SJCRH30 (cell line): Measurements from ENCODE around the gene C5. TPM values are rescaled to one million over a fixed set of nuclear protein-coding genes. Genes with fewer than 3 reads are reported as not detected.
A peak's percentile ranks its signal among the peaks of the same experiment; 100 is the strongest.

Experiments used
- DNase-seq, 2 experiments: peaks; one replicate each; pipeline ENCODE4 v3.0.0-alpha.2; 2015 to 2020
- H3K27ac ChIP-seq: fragments of 250-450 bp; sonication (Bioruptor Pico); 2 replicates; pipeline ENCODE4 v1.5.1; 2020; ENCODE audit warnings: mild to moderate bottlenecking, moderate library complexity
- H3K27me3 ChIP-seq: fragments of 250-450 bp; sonication (Bioruptor Pico); 2 replicates; pipeline ENCODE4 v1.5.1; 2020; ENCODE audit warnings: mild to moderate bottlenecking, moderate library complexity
- H3K36me3 ChIP-seq: fragments of 250-450 bp; sonication (Bioruptor Pico); 2 replicates; pipeline ENCODE4 v1.5.1; 2020; ENCODE audit warnings: mild to moderate bottlenecking, moderate library complexity
- H3K4me1 ChIP-seq: fragments of 250-450 bp; sonication (Bioruptor Pico); 2 replicates; pipeline ENCODE4 v1.5.1; 2020; ENCODE audit warnings: mild to moderate bottlenecking, moderate library complexity
- H3K4me3 ChIP-seq: fragments of 250-450 bp; sonication (Bioruptor Pico); 2 replicates; pipeline ENCODE4 v1.5.1; 2020; ENCODE audit warnings: mild to moderate bottlenecking, moderate library complexity
- H3K9me3 ChIP-seq: fragments of 250-450 bp; sonication (Bioruptor Pico); replicated peaks from 2 replicates; pipeline ENCODE4 v1.5.1; 2020; ENCODE audit warnings: mild to moderate bottlenecking, moderate library complexity
- total RNA-seq: library from RNA; depleted of rRNA; stranded (reverse); fragments of >200 nt; shearing (Covaris generic); gene quantifications from 2 replicates; pipeline ENCODE4 v1.2.3, GENCODE V29; 2014

Gene C5
- total RNA-seq, 1 experiment from 2014 or later, result 2.6 TPM

DNA sequence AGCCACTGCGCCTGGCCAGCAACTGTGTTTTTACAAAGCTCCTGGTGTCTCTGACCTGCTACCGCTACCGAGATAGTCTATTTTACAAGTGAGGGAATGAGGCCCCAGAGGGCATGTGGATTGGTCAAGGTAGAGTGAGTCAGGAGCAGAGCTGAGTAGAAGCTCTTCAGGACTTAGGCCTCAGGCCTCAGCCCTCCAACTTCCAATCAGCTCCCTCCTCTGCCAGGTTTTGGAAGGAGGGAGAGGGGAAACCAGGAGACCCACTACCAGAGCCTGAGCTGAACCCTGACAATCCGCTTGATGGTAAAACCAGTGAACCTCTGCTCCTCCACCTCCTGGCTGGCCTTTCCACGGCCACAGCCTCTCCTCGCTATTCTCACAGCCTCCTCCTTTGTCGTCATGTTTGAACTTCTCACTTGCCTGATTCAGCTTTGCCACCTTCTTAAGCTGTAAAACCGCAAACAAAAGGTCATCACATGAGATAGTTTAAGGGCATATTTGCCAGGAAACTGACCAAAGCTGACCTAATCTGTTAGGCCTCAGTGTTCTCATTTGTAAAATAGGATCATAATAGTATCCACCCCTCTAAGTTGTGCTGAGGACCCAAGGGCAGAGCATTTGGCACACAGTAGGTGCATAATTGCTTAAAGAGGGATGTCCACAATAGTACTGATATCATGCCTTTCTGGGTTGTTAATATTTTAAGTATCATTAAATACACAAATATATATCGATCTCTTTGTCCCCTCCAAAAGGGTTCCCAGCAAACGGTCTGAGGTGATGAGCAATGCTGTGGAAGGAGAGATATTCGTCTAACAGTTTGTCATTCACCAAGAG lies 125.2 kb downstream of the C5 start:
- DNase-seq, result no peak
- Histone ChIP-seq H3K9me3 (no peaks in the 10 kb centered on the region), H3K36me3 (no peaks in the 10 kb centered on the region), H3K27me3 (no peaks in the 10 kb centered on the region), H3K4me3 (no peak overlapping the region), H3K27ac (no peak overlapping the region), H3K4me1 (peaks cover 20% of the 10 kb centered on the region)

DNA sequence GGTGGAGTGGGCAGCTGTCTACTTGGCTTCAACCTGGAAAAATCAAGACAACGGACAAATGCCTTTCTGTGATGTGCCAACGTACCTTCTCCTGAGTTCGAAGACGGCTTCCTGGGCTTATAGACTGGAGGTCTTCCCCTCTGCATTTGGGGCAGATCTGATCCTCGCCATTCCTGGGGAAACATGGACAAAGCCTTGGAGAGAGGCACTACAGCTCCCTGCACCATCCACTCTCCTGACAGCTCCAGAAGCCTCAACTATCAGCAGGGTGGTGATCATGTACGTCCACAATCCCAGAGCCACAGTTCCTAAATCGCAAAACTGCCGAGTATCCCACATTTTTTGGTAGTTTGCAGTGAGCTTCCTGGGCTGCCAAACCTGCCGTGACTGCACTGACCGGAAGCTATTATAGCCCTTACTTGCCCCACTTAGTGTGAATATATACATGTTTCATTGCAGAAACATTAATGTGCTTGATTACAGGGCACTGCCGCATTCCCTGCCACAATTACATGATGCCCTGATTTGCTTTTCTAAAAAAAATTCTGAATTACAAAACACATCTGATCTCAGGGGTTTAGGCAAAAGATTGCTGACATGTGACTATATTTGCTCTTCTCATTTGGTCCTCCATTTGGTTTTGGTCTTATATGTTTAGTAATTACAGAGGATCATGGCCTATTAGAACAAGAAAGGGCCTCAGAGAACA lies 126.3 kb downstream of the C5 start:
- DNase-seq, result no peak

DNA sequence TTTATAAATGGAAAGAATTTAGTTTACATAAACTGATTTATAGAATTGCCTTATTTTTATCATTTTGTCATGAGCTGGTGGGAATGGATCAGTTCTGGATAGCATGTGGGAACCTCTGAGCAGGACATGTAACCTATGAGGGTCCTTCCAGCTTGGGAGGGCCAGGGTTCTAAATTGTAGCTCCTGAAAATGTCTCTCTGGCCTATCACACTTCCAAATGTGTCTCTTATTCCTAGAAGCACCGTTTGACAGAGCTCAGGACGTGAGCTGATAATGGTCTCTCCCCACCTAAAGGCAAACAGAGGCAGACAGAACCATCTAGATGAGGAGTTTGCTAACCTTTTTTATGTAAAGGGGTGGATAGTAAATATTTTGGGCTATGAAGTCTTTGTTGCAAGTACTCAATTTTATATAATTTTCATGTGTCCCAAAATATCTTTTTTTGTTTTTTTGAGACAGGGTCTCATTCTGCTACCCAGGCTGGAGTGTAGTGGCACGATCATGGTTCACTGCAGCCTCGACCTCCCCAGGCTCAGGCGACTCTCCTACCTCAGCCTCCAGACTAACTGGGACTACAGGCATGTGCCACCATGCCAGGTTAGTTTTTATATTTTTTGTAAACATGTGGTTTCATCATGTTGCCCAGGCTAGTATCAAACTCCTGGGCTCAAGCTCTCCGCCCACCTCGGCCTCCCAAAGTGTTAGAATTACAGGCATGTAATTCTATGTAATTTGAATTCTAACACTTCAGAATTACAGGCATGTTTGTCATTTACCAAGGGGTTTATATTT lies 127.5 kb downstream of the C5 start:
- H3K4me1 ChIP-seq, result peaks cover 20% of the 10 kb centered on the region
- H3K27me3 ChIP-seq, result no peaks in the 10 kb centered on the region
- no peak for DNase-seq
- no peaks in the 10 kb centered on the region for H3K9me3 ChIP-seq
- no peak overlapping the region for H3K27ac ChIP-seq
- no peak overlapping the region for H3K4me3 ChIP-seq
- H3K36me3 ChIP-seq, result no peaks in the 10 kb centered on the region

More for the DNA sequence above, 126.3 kb downstream of the C5 start:
- Histone ChIP-seq H3K36me3 (no peaks in the 10 kb centered on the region), H3K9me3 (no peaks in the 10 kb centered on the region), H3K27ac (no peak overlapping the region), H3K4me3 (no peak overlapping the region), H3K4me1 (peaks cover 20% of the 10 kb centered on the region), H3K27me3 (no peaks in the 10 kb centered on the region)

DNA sequence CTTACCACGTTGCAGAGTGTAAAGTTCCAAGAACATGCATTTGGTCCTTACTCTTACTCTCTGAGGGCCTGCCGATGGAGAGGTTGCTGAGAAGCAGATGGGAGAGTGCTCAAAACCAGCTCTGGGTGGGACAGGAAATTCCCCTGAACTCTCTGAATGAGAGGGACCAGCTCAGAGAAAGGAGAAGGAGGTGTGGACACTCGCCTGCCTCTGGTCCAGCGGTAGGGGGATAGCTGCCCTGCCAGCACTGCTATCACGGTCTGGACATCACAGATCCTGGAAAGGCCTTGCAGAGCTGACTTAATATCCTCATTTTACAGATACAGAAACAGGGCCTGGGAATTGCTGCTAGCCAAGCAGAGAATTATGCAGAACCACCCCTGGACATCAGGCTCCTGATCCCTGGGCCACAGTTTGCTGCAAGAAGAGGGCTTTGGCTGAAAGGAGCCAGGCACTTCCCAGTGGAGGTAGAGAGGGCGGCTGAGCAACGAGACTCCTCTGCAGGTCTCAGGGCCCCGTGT lies 128.4 kb downstream of the C5 start:
- Histone ChIP-seq H3K27ac (no peak overlapping the region), H3K4me1 (peaks cover 19% of the 10 kb centered on the region), H3K9me3 (no peaks in the 10 kb centered on the region), H3K27me3 (no peaks in the 10 kb centered on the region), H3K36me3 (no peaks in the 10 kb centered on the region), H3K4me3 (no peak overlapping the region)
- no peak for DNase-seq

DNA sequence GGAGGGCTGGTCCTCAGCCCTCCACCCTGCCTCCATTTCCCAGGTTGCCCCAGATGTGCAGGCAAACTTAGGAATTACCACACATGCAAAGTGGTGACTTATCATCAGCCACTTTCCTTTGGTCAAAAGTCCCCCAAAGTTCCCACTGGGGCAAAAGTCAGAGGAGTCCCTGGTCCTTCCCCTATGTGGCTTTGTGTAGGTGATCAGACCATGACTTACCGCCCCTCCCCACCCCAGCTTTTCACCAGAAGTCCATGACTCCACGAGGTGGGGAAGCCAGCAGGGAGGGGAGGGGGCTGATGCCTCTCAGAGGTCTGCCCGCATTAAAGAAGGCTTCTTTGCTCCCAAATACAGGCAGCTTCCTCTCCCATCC lies 129.3 kb downstream of the C5 start:
- H3K27ac ChIP-seq, result no peak overlapping the region

DNA sequence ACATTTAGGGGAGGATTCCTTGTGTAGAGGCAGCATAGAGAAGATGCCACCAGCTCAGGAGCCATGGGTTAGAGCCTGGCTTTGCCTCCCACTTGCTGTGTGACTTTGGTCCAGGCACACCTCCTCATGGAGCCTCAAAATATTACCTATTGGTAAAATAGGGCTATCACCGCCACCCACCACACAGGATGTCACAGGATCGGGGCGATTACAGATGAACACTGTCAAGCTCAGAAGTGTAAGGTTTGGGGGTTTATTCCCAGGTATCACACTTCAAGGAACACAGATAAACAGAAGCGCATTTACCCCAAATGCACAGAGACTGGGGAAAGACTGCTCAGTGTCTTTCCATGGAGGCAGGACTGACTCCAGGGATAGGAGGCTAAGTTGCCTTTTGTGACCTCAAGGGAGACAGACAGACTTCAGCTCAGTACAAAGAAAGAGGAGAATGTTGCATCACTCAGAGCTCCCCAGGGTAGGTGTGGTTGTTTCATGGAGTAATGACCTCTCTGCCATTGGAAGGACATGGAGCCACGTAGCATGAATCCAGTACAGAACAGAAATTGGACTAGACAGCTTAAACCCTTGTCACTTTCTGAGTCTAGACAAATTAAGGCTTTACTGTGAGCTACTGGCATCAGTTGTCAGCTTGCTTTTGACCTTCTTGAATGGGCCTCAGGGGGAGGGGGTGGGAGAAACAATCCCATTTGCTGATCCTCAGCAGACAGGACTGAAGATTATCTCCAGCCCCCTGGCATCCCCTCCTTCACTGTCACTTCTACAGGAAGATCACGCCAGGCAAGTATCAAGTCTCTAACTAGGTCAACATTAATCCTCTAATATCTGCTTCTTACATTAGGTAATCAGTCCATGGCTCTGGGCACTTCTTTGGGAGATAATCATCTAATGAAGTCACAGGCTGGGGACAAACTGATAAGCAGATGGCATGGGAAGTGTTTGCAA lies 130.0 kb downstream of the C5 start:
- Histone ChIP-seq H3K4me3 (no peak overlapping the region), H3K27ac (no peak overlapping the region), H3K4me1 (peaks cover 5% of the 10 kb centered on the region), H3K9me3 (no peaks in the 10 kb centered on the region), H3K27me3 (no peaks in the 10 kb centered on the region), H3K36me3 (no peaks in the 10 kb centered on the region)
- DNase-seq, result no peak

More for the DNA sequence above, 129.3 kb downstream of the C5 start:
- H3K4me1 ChIP-seq, result peaks cover 9% of the 10 kb centered on the region
- no peaks in the 10 kb centered on the region for H3K36me3 ChIP-seq
- DNase-seq, result no peak
- H3K4me3 ChIP-seq, result no peak overlapping the region
- no peaks in the 10 kb centered on the region for H3K27me3 ChIP-seq
- H3K9me3 ChIP-seq, result no peaks in the 10 kb centered on the region

DNA sequence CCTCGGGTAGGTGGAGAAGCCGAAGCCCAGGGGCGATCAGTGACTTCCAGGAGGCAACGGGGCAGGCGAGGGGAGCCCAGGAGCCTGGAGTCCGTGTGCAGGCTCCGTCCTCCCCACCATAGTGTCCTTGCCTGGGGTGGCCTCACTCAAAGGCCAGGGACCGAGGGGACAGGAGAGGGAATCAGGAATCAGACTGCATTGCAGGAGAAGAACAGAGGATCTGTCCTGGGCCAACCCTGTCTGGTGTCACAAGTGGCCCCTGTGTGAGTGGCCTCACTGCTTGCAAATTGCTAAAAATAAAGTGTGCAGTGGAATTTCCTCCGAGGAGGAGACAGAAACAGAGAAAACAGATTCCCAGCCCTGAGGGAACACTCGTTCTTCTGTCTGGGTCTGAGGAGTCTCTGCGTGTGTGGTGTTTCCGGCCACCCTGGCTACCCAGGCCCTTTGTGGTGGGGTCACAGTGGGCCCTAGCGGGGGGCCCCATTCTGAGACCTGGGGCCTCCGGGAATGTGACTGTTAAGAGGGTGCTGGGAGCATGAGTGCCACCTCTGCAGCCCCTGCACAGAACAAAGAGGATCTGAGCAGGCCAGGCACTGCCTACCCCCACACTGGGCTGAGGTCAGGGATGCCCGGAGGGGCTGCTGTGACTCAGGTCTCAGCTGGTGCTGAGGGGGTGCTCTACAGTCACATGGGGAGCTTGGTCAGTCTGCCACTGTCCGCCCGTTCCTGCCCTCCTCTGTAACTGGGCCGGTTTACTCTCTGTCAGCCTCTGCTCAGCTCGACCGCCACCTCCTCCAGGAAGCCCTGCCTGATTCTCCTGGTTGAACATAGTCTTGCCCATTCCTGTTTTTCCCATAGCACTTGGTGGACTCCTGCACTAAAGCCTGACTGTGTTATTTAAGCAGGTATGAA lies 130.9 kb downstream of the C5 start:
- H3K4me1 ChIP-seq, result no peaks in the 10 kb centered on the region; the same call in 1 of the 2 replicates
- no peaks in the 10 kb centered on the region for H3K36me3 ChIP-seq
- H3K27ac ChIP-seq, result no peak overlapping the region
- no peaks in the 10 kb centered on the region for H3K9me3 ChIP-seq
- H3K27me3 ChIP-seq, result no peaks in the 10 kb centered on the region
- H3K4me3 ChIP-seq, result no peak overlapping the region
- DNase-seq, result no peak

DNA sequence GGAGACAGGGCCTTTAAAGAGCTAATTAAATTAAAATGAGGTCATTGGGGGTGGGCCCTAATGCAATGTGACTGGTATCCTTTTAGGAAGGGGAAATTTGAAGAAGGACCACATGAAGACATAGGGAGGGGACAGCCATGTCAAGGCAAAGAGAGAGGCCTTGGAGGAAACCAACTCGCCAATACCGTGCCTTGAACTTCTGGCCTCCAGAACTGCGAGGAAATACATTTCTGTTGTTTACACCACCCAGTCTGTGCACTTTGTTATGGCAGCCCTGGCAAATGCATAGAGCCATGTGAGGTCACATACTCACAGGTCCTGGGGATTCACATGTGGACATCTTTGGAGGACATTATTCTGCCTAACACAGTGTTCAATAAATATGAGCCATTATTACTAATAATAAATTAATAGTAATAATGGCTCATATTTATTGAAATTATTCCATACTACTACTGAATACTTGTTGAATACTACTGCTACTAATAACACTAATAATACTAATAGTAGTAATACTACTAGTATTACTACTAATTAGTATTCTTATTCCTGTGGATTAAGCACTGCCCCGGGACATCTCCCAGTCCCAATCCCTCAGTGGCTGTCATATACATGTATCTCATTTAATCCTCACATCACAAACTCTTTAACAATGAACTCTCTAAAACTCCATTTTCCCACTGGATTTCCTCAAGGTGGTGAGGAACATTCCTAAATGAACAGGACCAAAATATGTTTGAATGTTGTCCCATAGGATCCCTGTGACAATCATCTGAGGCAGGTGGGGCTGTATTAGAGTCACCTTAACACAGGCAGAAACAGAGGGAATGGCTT lies 131.9 kb downstream of the C5 start:
- H3K27ac ChIP-seq, result no peak overlapping the region
- no peak for DNase-seq
- no peaks in the 10 kb centered on the region for H3K9me3 ChIP-seq
- H3K36me3 ChIP-seq, result no peaks in the 10 kb centered on the region
- H3K4me3 ChIP-seq, result no peak overlapping the region
- H3K4me1 ChIP-seq, result no peaks in the 10 kb centered on the region; the same call in 1 of the 2 replicates
- H3K27me3 ChIP-seq, result no peaks in the 10 kb centered on the region

DNA sequence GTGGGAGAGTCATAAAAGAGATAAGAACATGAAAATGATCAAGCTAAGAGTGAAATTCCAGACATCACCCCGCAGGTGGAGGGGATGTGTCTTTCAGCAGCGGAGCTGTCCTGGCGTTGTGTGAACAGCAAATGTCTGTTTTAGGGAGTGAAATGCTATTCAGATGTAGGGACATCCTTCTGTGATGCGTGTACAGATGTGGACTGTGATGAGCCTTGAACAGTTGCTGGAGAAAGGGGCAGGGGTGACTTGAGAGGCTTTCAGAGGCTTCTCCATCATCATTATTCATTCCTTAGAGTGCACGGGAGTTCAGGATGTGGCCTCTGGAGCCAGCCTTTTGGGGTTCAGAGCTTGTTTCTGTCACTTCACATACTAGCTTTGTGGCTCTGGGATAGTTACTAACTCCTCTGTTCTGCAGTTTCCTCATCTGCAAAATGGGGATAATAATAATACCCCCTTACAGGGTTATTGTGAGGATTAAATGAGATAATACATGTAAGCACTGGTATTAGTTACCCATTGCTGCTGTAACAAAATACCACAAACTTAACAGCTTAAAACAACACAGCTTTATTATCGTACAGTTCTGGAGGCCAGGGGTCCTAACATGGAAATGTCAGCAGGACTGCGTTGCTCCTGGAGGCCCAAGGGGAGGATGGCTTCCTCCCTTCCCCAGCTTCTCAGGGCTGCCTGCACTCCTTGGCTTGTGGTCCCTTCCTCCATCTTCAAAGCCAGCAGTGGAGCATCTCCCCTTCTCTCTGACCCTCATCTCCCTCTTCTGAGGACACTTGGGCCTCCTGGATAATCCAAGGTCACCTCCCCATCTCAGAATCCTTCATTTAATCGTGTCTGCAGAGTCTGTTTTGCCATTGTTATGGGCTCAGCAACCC lies 132.8 kb downstream of the C5 start:
- H3K9me3 ChIP-seq, result no peaks in the 10 kb centered on the region
- no peaks in the 10 kb centered on the region for H3K36me3 ChIP-seq
- no peaks in the 10 kb centered on the region; the same call in 1 of the 2 replicates for H3K4me1 ChIP-seq
- H3K27me3 ChIP-seq, result no peaks in the 10 kb centered on the region
- no peak for DNase-seq
- no peak overlapping the region for H3K27ac ChIP-seq
- H3K4me3 ChIP-seq, result no peak overlapping the region

DNA sequence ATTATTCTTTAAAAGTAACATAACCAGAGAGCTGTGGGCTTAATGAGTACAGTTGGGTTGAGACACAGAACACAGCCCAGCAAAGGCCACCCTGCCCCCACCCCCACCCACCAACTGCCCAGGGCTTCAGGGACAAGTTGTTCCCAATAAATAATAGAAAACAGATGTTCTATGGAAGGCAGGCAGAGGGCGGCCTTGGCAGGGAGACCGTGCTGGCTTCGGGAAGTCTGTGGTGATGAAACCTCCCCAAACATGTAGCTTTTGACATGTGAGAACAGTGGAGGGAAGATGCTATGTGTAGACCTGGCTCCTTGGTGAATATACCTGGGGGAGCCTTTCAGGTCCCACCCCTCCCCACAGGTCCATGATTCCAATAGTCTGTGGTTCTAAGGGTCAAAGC lies 133.5 kb downstream of the C5 start:
- no peaks in the 10 kb centered on the region for H3K27me3 ChIP-seq
- H3K4me1 ChIP-seq, result no peaks in the 10 kb centered on the region; the same call in 1 of the 2 replicates

DNA sequence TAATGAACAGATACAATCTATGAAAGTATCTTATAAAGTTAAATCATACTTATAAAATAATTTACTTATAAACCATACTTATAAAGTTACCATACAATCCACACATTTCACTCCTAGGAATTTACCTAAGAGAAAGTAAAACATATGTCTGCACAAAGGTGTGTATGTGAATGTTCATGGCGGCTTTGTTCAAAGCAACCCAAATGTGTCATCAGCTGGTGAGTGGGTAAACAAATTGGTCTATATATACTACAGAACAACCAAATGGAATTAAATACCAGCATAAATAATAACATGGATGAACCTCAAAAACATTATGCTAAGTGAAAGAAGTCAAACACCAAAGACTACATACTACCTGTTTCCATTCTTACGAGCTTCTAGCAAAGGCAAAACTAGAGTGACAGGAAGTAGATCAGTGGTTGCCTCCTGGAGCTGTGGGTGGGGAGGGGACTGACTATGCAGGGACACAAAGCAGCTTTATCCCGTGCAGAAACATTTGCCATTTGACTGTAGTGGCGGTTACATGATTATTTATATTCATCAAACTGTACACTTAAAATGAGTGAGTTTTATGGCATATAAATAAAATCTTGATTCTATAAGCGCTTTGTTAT lies 134.1 kb downstream of the C5 start:
- Histone ChIP-seq H3K27ac (no peak overlapping the region), H3K36me3 (no peaks in the 10 kb centered on the region), H3K9me3 (no peaks in the 10 kb centered on the region), H3K4me3 (peak overlapping the region; percentile 30), H3K27me3 (no peaks in the 10 kb centered on the region), H3K4me1 (no peaks in the 10 kb centered on the region; the same call in 1 of the 2 replicates)
- DNase-seq, result peak in 1 of 2 experiments; percentile 42

More for the DNA sequence above, 133.5 kb downstream of the C5 start:
- Histone ChIP-seq H3K4me3 (peak overlapping the region; percentile 30), H3K9me3 (no peaks in the 10 kb centered on the region), H3K27ac (no peak overlapping the region), H3K36me3 (no peaks in the 10 kb centered on the region)
- DNase-seq, result peak; percentile 48 to 64
